ENCODE data around the gene ASF1A.
"Not testable (repeated sequence)": the region's sequence is repeated elsewhere in the genome, so short reads cannot be mapped to it uniquely, and the experiment has no call there.

The ASF1A gene

GRCh38 chr6:118893807-118894424 lies at the start of gene ASF1A:
Gene ASF1A (plus strand): TSS chr6:118894152. CDS start chr6:118894414, 262 bp downstream.
- no peak for FAIRE-seq

GRCh38 chr6:118844915-118845314 lies 49.0 kb upstream of the ASF1A start:
- FAIRE-seq, result no peak

GRCh38 chr6:118853408-118853807 lies 40.5 kb upstream of the ASF1A start:
- FAIRE-seq, result no peak

- FAIRE-seq, result no peak
These were observed 37.7 kb upstream of the ASF1A start for GRCh38 chr6:118856301-118856700.

GRCh38 chr6:118859517-118860064 lies 34.4 kb upstream of the ASF1A start:
- no peak for FAIRE-seq

GRCh38 chr6:118860363-118860762 lies 33.6 kb upstream of the ASF1A start:
- FAIRE-seq, result no peak

- FAIRE-seq, result no peak
These were observed 33.1 kb upstream of the ASF1A start for GRCh38 chr6:118860880-118861279.

- FAIRE-seq, result no peak
These were observed 31.5 kb upstream of the ASF1A start for GRCh38 chr6:118862443-118862842.

- no peak for FAIRE-seq
These were observed 29.4 kb upstream of the ASF1A start for GRCh38 chr6:118864341-118865099.

GRCh38 chr6:118865100-118865391 lies 28.9 kb upstream of the ASF1A start:
- FAIRE-seq, result no peak

GRCh38 chr6:118867181-118867580 lies 26.8 kb upstream of the ASF1A start:
- no peak for FAIRE-seq

- FAIRE-seq, result not testable (repeated sequence)
These were observed 25.1 kb upstream of the ASF1A start for GRCh38 chr6:118868901-118869300.

- FAIRE-seq, result no peak
These were observed 24.6 kb upstream of the ASF1A start for GRCh38 chr6:118869350-118869749.

- peak; percentile 38 for FAIRE-seq
These were observed 23.9 kb upstream of the ASF1A start for GRCh38 chr6:118869894-118870589.

GRCh38 chr6:118871331-118871730 lies 22.6 kb upstream of the ASF1A start:
- FAIRE-seq, result no peak

GRCh38 chr6:118872318-118872717 lies 21.6 kb upstream of the ASF1A start:
- FAIRE-seq, result no peak

GRCh38 chr6:118872726-118873125 lies 21.2 kb upstream of the ASF1A start:
- FAIRE-seq, result no peak

- no peak for FAIRE-seq
These were observed 20.7 kb upstream of the ASF1A start for GRCh38 chr6:118873239-118873638.

- FAIRE-seq, result no peak
These were observed 18.3 kb upstream of the ASF1A start for GRCh38 chr6:118875672-118876071.

GRCh38 chr6:118876198-118876597 lies 17.8 kb upstream of the ASF1A start:
- no peak for FAIRE-seq

GRCh38 chr6:118876814-118877213 lies 17.1 kb upstream of the ASF1A start:
- FAIRE-seq, result no peak

- no peak for FAIRE-seq
These were observed 16.1 kb upstream of the ASF1A start for GRCh38 chr6:118877806-118878205.

GRCh38 chr6:118881440-118882313 lies 12.3 kb upstream of the ASF1A start:
- FAIRE-seq, result no peak

All from colon (tissue), 2 donors.